WERI-Rb-1 (cell line): ENCODE measurements around the gene ACTL7B.
"Not testable (repeated sequence)": the region's sequence is repeated elsewhere in the genome, so short reads cannot be mapped to it uniquely, and the experiment has no call there.

Source experiments
- DNase-seq: peaks from one replicate; pipeline ENCODE4 v3.0.0-alpha.2; 2020
- H3K27ac ChIP-seq: fragments of 250-450 bp; sonication (Bioruptor Pico); 2 replicates; pipeline ENCODE4 v1.5.1; 2020; ENCODE audit warnings: mild to moderate bottlenecking, moderate library complexity
- H3K27me3 ChIP-seq: fragments of 250-450 bp; sonication (Bioruptor Pico); 2 replicates; pipeline ENCODE4 v1.5.1; 2021; ENCODE audit warnings: mild to moderate bottlenecking, low read depth, moderate library complexity; ENCODE audit not compliant: insufficient read depth, severe bottlenecking
- H3K36me3 ChIP-seq: fragments of 250-450 bp; sonication (Bioruptor Pico); 2 replicates; pipeline ENCODE4 v1.5.1; 2020; ENCODE audit warnings: mild to moderate bottlenecking, moderate library complexity
- H3K4me3 ChIP-seq: 2 replicates; pipeline ENCODE4 v1.5.1; 2011; ENCODE audit warnings: low read depth, mild to moderate bottlenecking, control low read depth, low read length
- H3K9me3 ChIP-seq: fragments of 250-450 bp; sonication (Bioruptor Pico); 2 replicates; pipeline ENCODE4 v1.5.1; 2021; ENCODE audit warnings: mild to moderate bottlenecking, moderate library complexity; ENCODE audit not compliant: severe bottlenecking
- TF ChIP-seq, protein P1 (sequence below): IDR thresholded peaks from 2 replicates; pipeline ENCODE4 v1.5.1; 2011; ENCODE audit warnings: low read depth, mild to moderate bottlenecking, control low read depth, inconsistent platforms, low read length

The ACTL7B gene

DNA sequence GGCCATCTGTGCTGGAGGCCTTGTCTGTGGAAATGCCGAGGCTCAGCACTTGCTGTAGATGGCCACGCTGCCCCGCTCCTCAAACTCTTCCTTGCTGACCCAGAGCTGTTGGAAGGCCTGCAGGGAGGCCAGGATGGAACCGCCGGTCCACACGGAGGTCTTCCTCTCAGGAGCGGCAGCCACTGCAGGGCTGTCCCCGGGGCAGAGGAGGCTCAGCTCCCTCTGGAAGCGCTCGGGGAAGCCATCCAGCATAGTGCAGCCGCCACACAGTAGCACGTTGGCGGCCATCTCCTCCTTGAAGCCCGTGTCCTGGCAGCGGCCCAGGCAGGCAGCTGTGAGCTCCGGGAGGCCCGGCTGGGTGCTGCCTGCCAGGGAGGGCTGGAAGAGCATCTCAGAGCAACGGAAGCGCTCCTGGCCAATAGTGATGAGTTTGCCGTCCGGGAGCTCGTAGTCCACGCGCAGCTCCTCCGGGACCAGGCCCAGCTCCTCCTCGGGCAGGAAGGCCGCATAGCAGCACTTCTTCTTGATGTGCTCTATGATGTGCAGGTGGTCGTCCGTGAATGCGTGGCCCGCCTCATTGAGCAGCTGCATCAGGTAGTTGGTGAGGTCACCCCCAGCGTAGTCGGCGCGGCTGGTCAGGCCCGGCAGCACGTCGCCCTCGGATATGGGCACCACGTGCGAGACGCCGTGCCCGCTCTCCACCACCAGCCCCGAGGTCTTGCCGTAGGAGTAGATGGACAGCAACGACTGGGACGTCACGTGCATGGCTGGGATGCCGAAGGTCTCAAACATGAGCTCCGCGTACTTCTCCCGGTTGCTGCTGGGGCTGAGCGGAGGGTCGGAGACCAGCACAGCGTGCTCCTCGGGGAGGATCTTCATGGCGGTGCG is 901 bp downstream of the ACTL7B start:
- no peak overlapping the region for H3K27ac ChIP-seq
- no peak for DNase-seq

DNA sequence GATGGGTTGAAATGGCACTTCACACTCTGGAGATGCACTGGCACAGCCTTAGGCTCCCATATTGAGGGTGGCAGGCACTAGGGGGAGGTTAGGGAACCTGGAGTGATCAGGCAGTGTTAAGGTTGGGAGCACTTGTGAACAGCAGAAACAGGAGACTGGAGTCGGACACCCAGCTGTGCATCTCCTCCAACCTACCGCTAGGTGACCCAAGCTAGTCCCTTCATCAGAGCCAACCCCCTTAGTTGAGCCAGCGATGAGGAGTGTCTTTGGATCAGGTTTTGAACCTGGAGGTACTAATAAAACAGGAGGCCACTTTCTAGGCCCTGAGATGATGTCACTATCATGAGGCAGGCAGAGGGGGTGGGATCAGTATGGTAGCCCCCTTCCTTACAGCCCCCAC is 1.7 kb downstream of the ACTL7B start:
- DNase-seq, result no peak
- H3K36me3 ChIP-seq, result no peaks in the 10 kb centered on the region
- H3K27ac ChIP-seq, result no peak overlapping the region
- H3K27me3 ChIP-seq, result no peaks in the 10 kb centered on the region
- no peak overlapping the region for H3K4me3 ChIP-seq
- no peaks in the 10 kb centered on the region for H3K9me3 ChIP-seq
- TF ChIP-seq, protein P1, sequence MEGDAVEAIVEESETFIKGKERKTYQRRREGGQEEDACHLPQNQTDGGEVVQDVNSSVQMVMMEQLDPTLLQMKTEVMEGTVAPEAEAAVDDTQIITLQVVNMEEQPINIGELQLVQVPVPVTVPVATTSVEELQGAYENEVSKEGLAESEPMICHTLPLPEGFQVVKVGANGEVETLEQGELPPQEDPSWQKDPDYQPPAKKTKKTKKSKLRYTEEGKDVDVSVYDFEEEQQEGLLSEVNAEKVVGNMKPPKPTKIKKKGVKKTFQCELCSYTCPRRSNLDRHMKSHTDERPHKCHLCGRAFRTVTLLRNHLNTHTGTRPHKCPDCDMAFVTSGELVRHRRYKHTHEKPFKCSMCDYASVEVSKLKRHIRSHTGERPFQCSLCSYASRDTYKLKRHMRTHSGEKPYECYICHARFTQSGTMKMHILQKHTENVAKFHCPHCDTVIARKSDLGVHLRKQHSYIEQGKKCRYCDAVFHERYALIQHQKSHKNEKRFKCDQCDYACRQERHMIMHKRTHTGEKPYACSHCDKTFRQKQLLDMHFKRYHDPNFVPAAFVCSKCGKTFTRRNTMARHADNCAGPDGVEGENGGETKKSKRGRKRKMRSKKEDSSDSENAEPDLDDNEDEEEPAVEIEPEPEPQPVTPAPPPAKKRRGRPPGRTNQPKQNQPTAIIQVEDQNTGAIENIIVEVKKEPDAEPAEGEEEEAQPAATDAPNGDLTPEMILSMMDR, result no peak

More for the DNA sequence above, 901 bp downstream of the ACTL7B start:
- Histone ChIP-seq H3K4me3 (no peak overlapping the region), H3K27me3 (no peaks in the 10 kb centered on the region), H3K9me3 (no peaks in the 10 kb centered on the region), H3K36me3 (no peaks in the 10 kb centered on the region)
- TF ChIP-seq, protein P1, result no peak

DNA sequence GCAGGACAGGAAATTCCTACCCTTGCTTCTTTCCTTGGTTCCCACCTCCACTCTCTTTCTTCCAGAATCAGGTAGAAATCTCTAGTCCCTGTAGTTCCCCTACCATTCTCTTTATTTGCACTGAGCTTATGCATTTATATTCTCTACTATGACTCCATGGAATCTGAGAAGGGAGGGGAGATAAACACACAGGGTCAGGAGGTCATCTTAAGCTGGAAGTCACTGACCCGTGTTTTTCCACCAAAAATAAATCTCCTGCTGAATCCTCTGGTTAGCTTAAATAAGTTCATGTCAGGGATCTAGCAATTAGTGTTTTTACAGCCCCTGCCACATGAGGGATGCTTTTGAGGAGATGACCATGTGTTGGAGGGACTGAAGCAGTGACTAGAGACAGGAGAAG is 3.7 kb downstream of the ACTL7B start:
- Histone ChIP-seq H3K9me3 (no peaks in the 10 kb centered on the region), H3K27ac (no peak overlapping the region), H3K27me3 (no peaks in the 10 kb centered on the region), H3K4me3 (no peak overlapping the region), H3K36me3 (no peaks in the 10 kb centered on the region)
- no peak for DNase-seq
- TF ChIP-seq, protein P1, result no peak

DNA sequence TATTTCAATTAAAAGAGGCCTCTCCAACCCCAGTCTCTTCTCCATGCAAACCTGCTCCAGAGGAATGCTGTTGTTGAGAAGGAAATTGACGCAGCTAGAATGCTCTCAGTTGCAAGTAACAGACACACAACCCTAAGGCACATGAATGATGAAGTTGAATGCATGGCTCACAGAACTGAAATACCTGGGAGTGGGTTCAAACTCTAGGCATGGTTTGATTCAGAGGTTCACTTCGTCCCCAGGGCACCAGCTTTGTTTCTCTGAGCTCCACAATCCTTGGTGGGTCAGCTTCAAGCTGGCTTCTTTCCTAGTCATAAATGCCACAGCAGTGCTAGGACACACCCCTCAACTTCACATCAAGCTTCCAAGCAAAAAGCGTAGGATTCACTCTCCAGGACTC is 4.6 kb downstream of the ACTL7B start:
- H3K36me3 ChIP-seq, result no peaks in the 10 kb centered on the region
- no peak overlapping the region for H3K27ac ChIP-seq
- H3K27me3 ChIP-seq, result no peaks in the 10 kb centered on the region
- no peaks in the 10 kb centered on the region for H3K9me3 ChIP-seq
- no peak for DNase-seq
- no peak overlapping the region for H3K4me3 ChIP-seq
- TF ChIP-seq, protein P1, result no peak

DNA sequence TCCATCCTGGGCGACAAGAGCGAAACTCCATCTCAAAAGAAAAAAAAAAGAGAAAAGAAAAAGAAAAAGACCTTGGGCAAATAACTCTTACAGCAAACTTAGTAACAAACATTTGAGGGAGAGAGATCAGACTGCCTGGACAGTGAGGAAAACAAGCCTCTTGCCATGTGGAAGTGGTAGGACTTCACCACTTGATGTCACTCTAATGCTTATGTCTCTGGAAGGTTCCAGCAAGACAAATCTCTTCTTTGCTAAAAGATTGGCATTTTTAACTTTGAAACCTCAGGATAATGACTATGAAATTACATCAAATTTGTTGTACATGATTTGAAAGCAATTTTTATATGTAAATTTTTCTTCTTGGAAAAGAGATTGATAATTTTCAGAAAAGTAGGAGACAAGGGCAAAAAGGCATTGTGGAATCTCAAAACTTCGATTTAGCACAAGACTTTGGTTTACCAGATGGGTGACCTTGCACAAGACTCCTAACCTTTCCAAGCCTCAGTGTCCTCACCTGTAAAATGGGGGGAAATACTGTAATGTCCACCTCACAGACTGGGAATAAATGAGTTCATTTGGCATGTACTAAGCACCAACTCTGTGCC is 5.4 kb downstream of the ACTL7B start:
- DNase-seq, result no peak
- no peak overlapping the region for H3K4me3 ChIP-seq
- no peaks in the 10 kb centered on the region for H3K27me3 ChIP-seq
- no peaks in the 10 kb centered on the region for H3K36me3 ChIP-seq
- no peaks in the 10 kb centered on the region for H3K9me3 ChIP-seq
- H3K27ac ChIP-seq, result no peak overlapping the region
- TF ChIP-seq, protein P1, result peak; percentile 50

DNA sequence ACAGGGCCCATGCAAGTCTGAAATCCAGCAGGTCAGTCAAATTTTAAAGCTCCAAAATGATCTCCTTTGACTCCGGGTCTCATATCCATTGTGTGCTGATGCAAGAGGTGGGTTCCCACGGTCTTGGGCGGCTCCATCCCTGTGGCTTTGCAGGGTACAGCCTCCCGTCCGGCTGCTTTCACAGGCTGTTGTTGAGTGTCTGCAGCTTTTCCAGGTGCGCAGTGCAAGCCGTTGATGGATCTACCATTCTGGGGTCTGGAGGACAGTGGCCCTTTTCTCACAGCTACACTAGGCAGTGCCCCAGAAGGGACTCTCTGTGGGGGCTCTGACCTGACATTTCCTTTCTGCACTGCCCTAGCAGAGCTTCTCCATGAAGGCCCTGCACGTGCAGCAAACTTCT is 7.5 kb downstream of the ACTL7B start:
- DNase-seq, H3K27ac ChIP-seq, H3K9me3 ChIP-seq, H3K36me3 ChIP-seq, H3K27me3 ChIP-seq, H3K4me3 ChIP-seq: not testable (repeated sequence)
